Fibroblast of skin of left quadriceps (primary cell): ENCODE results near the gene LRRTM4.
"Not testable (repeated sequence)": the region's sequence is repeated elsewhere in the genome, so short reads cannot be mapped to it uniquely, and the experiment has no call there.

ENCODE experiments used
- DNase-seq, 2 experiments: peaks; one replicate each; pipeline ENCODE4 v3.0.0-alpha.2; 2013; ENCODE audit warnings: low read depth in 2 of 2

Gene LRRTM4

DNA sequence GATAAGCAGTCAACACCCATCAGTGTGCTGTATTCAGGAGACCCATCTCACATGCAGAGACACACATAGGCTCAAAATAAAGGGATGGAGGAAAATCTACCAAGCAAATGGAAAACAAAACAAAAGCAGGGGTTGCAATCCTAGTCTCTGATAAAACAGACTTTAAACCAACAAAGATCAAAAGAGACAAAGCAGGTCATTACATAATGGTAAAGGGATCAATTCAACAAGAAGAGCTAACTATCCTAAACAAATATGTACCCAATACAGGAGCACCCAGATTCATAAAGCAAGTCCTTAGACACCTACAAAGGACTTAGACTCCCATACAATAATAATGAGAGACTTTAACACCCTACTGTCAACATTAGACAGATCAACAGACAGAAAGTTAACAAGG, 358.2 kb downstream of the LRRTM4 start:
- DNase-seq: not testable (repeated sequence)

DNA sequence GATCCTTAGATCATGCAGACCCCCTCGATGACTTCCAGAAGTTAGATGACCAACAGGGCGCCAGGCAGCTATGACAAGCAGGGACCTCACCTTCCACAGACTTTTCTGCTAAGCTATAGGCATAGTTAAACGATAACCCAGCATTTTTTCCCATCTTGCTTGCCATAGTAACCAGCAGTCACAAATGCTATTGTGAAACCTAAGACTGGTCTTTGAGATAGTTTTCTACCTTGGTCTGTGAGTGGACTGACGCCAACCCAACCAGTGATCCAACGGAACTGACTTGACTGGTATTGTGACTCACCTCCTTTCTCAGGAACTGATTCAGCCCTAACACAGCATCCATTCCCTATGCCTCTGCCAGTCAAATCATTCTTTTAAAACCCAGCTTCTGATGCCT, 361.2 kb downstream of the LRRTM4 start:
- no peak for DNase-seq

DNA sequence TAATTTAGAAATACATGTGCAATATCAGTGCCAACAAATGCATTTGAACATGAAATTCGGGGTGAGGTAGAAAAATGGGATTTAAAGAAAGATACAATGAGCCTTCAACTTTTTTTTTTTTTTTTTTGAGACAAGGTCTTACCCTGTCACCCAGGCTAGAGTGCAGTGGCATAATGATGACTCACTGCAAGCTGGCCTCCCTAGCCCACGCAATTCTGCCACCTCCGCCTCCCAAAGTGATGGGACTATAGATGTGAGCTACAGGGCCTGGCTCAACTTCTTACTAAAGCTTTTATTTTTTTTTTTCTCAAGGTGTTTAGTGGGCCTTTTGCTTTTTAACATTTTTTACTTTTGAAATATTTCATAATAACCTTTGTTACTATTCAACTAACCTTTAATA, 365.6 kb downstream of the LRRTM4 start:
- no peak for DNase-seq

DNA sequence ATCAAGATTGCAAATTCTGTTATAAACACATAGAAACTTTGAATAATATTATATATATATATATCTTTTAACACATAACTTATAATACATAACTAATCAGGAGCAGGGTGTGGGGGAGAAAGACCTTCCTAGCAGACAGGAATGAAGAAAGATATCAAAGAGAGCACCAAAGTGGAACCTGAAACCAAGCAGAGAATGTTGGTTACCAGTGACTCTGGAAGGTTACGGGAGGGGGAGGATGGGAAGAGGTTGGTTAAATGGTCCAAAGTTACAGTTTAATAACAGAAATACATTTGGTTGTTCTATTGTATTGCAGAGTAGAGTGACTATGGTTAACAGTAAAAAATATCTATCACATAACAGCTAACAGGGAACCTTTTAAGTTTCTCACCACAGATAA, 366.7 kb downstream of the LRRTM4 start:
- no peak for DNase-seq

DNA sequence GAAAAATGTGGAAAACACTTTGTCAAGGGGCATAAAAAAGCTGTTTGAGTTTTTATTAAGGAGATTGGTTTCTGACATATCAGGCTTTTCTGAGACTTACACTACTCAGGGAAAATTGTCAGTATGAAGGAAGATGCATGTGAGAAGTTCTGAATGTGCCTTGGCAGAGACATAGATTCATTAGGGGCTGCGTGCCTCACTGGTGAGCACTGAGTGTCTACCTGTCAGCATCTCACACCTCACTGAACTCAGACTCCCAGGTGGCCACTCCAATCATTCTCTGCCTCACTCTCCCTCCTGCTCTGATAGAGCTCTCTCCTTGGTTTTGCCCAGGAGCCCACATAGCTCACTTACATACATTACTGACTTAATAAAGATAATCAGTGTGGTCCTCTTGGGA, 372.6 kb downstream of the LRRTM4 start:
- DNase-seq: no peak

DNA sequence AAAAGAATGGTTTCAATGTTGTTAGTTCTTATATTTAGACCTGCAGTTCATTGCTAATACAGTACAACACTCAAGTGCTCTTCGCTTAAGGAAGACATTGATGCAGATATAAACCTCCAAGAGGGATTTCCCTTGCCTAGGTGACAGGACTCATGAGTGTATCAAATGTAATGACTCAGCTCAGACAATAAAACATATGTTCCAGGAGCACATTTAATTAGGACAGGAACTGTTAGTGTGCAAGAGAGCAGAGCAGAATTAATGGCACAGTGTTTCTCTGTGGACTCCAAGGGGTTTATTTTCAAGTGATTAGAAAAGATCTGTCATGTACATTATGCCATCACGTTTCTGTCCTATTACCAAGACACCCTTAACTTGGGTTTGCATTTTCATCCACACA, 375.0 kb downstream of the LRRTM4 start:
- no peak for DNase-seq

DNA sequence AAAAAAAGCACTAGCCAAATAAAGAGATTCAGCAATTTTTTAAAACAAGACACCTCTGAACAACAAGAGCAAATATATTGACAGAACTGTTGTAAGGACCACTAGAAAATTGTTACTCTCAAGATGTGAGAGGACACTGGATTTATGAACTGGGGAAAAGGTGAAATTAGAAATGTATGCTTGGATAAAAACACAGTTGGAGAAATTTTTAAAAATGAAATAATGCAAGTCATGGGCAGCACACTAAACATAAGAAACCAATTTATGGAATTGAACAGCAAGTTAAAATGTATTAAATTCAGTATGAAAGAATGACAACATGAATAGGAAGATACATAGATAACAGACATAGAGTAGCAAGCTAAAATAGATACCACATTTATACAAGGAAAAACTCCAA, 377.4 kb downstream of the LRRTM4 start:
- DNase-seq: no peak

DNA sequence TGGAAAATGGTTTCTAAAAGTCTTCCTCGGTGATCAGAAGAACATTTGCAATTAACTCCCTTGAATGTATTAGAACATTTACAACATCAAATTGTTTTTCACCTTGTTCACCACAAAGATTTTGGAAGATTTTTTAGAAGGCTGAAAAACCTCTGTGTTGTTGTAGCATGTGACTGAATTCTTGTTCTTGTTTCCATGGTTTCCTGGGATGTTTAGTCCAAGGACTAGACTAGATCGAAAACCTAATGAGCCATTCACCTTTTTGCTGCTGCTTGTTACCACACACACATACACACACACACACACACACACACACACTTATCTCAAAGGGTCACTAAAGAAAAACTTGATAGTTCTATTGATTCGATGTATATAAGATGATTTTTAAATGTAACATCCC, 380.0 kb downstream of the LRRTM4 start:
- no peak for DNase-seq

DNA sequence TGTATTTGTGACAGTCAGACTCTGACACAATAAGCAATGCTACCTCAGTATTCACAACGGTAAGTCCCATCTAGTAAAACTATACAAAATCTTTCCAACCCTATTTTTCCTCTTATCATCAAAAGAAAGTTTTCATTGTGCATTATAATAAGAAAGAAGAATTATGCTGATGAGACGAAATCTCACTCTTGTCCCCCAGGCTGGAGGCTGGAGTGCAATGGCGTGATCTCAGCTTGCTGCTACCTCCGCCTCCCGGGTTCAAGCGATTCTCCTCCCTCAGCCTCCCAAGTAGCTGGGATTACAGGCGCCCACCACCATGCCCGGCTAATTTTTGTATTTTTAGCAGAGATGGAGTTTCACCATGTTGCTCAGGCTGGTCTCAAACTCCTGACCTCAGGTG, 393.7 kb downstream of the LRRTM4 start:
- DNase-seq: not testable (repeated sequence)

DNA sequence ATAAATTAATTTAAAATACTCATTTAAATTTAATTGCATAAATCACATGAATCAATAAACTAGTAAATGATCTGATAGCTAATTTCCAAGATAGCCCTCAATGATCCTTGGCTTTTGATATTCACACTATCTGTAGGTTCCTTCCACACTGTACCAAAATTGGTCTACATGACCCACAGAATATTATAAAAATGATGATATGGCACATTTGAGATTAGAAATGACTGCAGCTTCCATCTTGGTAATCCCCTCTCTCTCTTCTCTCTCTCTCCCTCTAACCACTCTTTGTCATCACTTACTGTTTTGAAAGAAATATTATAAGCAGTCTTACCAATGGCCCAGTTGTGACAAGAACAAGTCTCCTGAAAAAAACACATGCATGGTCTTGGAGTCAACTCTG, 394.8 kb downstream of the LRRTM4 start:
- DNase-seq: no peak

DNA sequence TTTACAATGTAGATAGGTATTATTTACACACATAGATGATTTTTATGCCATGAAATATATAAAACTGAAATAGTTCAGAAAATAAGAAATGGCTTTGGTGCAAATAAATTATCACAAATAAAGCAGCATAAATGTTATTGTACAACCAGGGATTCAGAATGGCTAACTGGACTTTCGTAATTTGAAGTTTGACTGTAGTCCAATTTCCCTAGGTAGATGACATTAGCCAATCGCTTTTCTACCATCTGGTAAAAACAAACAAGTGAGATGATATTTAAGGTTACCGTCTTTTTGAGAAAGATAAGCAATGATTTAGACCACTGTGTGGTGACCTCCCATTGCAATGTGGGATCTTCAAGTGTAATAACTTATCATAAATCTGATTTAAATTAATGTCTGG, 400.7 kb downstream of the LRRTM4 start:
- no peak for DNase-seq

DNA sequence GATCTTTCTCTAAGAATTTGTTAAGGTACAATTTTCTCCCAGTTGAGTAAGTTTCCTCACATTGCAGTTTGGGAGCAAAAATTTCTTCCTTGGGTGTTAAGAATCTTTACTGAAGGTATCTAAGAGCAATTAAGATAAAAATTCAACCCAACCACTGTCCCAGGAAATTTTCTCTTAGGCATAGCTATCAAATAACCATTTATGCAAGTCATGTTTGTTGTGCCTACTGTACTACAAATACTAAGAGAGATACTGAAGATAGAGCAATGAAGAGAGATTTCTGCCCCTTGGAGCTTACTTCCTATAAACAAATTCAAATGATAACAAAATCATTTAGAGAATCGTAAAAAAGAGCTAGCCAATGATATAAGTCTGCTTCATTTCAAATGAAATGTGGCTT, 402.8 kb downstream of the LRRTM4 start:
- DNase-seq: no peak

DNA sequence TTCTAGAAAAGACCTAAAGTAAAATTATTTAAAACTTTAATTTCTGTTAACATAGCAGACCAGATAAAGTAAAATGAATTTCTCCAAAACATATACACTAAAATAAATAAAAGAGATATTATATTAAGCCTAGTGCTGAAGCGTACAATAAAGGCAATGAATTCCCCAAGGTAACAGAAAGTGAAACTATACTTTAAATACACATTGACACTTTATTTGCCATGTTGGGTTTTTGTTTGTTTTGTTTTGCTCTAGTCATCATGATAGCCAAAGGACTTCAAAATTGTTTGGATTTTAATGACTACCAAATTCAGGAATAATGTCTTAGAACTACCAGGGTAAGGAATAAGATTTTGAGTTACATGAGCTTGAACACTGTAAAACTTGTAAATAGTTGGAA, 413.3 kb downstream of the LRRTM4 start:
- DNase-seq: no peak

DNA sequence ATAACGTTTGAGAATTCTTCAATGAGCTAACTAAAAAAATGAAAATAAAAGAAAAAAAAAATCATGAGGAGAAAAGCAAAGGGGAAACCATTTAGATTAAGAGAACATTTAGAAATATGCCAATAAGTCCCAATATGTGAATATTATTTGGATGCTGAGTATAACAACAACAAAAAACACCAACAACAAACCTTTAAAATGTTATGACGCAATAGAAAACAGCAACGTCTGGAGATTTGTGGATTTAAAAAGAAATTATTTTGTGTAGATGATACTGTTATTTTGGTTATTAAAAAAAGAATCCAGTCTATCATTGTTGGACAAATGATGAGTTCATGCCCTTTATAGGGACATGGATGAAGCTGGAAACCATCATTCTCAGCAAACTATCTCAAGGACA, 417.2 kb downstream of the LRRTM4 start:
- no peak for DNase-seq

DNA sequence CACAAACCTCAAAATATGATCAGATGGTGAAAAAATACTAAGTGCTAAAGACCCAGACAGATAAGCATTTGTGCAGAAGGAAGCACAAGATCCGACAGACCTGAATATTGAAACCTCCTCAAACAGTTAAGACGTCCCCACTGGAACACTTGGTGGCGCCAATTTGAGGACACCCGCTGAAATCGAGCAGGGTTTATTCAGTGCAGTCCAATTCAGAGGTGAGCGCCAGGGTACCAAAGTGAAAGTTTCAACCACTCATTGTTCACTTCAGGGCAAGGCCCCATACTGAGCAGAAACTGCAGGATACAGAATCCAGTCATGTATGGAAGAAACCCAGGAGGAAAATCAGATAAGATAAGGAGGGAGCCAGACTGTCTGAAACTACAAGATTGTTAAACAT, 417.6 kb downstream of the LRRTM4 start:
- no peak for DNase-seq

DNA sequence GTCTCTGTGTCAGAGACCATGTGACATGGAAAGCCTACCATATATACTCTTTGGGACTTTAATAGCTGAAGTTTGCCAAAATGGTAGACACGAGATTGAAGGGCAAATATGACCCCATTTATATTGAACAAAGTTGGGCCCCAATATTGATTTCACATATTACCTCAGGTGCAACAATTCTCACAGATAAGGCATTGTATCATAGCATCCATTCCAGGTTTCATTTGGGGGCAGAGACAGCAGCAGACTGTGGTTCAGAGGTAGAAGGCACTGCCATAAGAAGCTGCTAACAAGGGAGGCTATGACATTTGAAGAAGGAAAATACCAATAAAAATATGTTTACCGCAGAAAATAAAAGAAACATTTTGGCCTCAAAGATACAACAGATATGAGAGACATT, 419.2 kb downstream of the LRRTM4 start:
- no peak for DNase-seq

DNA sequence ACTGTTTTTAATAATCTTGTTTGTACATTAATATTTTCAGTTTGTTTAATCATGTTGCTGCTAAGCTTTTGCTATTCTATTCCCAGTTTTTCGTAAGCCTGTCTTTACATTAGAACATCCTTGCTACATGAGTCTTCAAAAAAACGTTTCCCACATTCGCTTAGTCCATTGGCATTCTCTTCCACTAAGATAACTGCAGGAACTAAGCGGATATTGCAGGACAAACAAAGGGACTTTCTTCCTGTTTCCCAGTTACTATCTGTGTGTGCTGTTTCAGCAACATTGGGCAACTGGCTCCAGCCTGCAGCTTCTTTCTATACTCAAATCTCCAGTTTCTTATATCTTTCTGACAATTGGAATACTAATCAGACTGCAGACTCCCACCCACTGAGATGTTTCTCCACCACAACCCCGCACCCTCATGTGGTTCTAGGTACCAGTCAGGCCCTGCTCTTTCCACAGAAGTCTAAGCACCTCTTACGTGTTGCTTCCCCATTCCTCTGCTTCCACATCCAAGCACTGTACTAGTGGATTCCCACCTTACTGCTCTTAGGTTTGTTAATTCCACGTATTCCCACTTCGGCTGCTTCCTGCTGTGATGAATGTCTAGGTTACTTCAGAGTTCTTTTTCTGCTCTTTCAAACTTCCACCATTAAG, 420.3 kb downstream of the LRRTM4 start:
- no peak for DNase-seq

DNA sequence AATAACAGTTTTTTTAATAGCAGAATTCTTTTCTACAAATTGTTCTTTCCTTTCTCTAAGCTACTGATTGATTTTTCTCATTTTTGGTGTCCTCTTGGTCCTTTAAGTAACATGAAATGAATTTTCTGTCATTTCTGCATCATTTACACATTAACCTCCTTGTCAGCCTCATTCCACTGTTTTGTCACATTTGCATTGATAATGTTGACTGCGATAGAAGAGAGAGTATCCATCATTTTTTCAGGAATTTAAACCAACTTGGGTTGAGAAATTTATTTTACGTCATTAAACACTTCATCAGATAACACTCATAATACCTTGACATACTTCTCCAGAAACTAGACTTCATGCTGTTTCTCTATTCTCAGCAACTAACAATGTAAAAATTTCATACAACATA, 422.2 kb downstream of the LRRTM4 start:
- DNase-seq: no peak

DNA sequence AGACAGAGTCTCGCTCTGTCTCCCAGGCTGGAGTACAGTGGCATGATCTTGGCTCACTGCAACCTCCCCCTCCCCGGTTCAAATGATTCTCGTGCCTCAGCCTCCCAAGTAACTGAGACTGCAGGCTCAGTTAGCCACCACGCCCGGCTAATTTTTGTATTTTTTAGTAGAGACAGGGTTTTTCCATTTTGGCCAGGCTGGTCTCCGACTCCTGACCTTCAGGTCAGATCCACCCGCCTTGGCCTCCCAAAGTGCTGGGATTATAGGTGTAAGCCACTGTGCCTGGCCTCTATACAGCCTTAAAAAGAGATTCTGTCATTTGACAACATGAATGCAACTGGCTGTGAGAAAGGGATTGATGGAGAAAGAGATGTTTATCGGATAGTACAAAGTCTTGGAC, 426.7 kb downstream of the LRRTM4 start:
- DNase-seq: not testable (repeated sequence)

DNA sequence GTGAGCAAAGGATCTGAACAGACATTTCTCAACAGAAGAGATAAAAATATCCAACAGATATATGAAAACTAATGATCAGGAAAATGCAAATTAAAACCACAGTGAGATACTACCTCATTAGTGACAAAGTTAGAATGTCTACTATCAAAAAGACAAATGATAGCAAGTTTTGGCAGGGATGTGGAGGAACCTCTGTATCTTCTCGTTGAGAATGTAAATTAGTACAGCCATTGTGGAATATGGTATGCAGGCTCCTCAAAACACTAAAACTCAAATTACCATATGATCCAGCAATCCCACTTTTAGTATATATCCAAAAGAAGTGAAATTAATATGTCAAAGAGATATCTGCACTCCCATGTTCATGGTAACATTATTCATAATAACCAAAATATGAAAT, 427.1 kb downstream of the LRRTM4 start:
- no peak for DNase-seq

DNA sequence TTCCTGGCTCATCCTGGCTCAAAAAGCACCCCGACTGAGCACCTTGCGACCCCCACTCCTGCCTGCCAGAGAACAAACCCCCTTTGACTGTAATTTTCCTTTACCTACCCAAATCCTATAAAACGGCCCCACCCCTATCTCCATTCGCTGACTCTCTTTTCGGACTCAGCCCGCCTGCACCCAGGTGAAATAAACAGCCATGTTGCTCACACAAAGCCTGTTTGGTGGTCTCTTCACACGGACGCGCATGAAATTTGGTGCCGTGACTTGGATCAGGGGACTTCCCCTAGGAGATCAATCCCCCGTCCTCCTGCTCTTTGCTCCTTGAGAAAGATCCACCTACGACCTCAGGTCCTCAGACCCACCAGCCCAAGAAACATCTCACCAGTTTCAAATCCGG, 433.8 kb downstream of the LRRTM4 start:
- DNase-seq: not testable (repeated sequence)

DNA sequence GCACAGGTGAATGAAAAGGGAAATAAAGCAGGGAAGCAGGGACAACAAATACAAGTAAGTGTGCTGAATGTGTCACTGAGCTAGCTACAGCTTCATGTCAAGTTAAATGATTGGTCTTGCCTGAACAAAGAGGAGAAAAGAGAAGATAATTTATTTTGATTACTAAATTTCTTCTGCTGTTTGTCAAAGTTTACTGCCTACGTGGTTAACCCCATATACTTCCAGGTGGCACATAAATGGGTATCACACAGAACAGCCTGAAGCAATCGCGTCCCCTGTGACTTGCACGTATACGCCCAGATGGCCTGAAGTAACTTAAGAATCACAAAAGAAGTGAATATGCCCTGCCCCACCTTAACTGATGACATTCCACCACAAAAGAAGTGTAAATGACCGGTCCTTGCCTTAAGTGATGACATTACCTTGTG, 434.2 kb downstream of the LRRTM4 start:
- DNase-seq: no peak

DNA sequence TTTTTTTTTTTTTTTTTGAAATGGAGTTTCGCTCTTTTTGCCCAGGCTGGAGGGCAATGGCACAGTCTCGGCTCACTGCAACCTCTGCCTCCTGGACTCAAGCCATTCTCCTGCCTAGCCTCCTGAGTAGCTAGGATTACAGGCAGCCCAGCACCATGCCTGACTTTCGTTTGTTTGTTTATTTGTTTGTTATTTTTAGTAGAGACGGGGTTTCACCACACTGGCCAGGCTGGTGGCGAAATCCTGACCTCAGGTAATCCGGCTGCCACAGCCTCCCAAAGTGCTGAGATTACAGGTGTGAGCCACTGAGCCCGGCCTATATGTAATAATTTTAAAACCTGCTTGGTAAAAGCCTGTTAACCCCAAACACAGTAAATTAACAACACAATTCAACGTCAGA, 435.7 kb downstream of the LRRTM4 start:
- DNase-seq: no peak

DNA sequence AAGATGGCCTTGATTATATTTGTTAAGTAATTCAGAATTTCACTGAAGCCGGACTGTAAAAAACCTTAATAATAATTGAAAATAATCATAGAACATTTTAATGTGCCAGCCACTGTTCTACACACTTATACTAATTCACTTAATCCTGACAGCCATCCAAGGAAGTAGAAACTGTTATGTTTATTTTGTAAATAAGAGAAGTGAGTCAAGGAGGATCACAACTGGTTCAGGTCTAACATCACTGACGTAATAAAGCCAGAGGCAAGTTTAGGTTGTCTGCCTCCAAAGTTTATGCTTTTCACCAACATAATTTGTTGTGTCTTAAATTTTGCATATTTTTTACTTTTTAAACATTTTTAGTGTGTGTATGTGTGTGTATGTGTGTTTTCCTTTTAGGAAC, 436.1 kb downstream of the LRRTM4 start:
- no peak for DNase-seq
